Parathyroid adenoma (tissue), 2 donors: Measurements from ENCODE around the gene WDR70.
A peak's percentile ranks its signal among the peaks of the same experiment; 100 is the strongest.
"Not testable (repeated sequence)": the region's sequence is repeated elsewhere in the genome, so short reads cannot be mapped to it uniquely, and the experiment has no call there.

ENCODE experiments used
- H2AFZ ChIP-seq: fragments of 300-600 bp; sonication (generic); one replicate; pipeline ENCODE4 v1.7.0; 2017; ENCODE audit warnings: antibody characterized with exemption, mild to moderate bottlenecking
- H3K27ac ChIP-seq: fragments of 300-600 bp; sonication (generic); one replicate; pipeline ENCODE4 v1.7.0; 2017
- H3K27me3 ChIP-seq: fragments of 300-600 bp; sonication (generic); one replicate; pipeline ENCODE4 v1.7.0; 2017; ENCODE audit warnings: low read length; ENCODE audit not compliant: control insufficient read depth, insufficient read depth
- H3K36me3 ChIP-seq: fragments of 300-600 bp; sonication (generic); one replicate; pipeline ENCODE4 v1.7.0; 2017; ENCODE audit warnings: low read length; ENCODE audit not compliant: control insufficient read depth, insufficient read depth
- H3K4me1 ChIP-seq: fragments of 300-600 bp; sonication (generic); one replicate; pipeline ENCODE4 v1.7.0; 2017; ENCODE audit warnings: control low read depth
- H3K4me2 ChIP-seq: fragments of 300-600 bp; sonication (generic); one replicate; pipeline ENCODE4 v1.7.0; 2017; ENCODE audit warnings: low read length
- H3K4me3 ChIP-seq: fragments of 300-600 bp; sonication (generic); one replicate; pipeline ENCODE4 v1.7.0; 2017; ENCODE audit warnings: low read depth, low read length
- H3K79me2 ChIP-seq: fragments of 300-600 bp; sonication (generic); one replicate; pipeline ENCODE4 v1.7.0; 2017; ENCODE audit warnings: control low read depth
- H3K9ac ChIP-seq: fragments of 300-600 bp; sonication (generic); one replicate; pipeline ENCODE4 v1.7.0; 2017; ENCODE audit warnings: mild to moderate bottlenecking
- H3K9me3 ChIP-seq: fragments of 300-600 bp; sonication (generic); one replicate; pipeline ENCODE4 v1.7.0; 2017; ENCODE audit warnings: low read length; ENCODE audit not compliant: control insufficient read depth
- TF ChIP-seq, protein P1 (sequence below): fragments of 300-600 bp; sonication (generic); IDR thresholded peaks from one replicate; pipeline ENCODE4 v1.7.0; 2017; ENCODE audit warnings: antibody characterized with exemption, mild to moderate bottlenecking
- donor health status: primary hyperparathyroidism.

Gene WDR70

DNA sequence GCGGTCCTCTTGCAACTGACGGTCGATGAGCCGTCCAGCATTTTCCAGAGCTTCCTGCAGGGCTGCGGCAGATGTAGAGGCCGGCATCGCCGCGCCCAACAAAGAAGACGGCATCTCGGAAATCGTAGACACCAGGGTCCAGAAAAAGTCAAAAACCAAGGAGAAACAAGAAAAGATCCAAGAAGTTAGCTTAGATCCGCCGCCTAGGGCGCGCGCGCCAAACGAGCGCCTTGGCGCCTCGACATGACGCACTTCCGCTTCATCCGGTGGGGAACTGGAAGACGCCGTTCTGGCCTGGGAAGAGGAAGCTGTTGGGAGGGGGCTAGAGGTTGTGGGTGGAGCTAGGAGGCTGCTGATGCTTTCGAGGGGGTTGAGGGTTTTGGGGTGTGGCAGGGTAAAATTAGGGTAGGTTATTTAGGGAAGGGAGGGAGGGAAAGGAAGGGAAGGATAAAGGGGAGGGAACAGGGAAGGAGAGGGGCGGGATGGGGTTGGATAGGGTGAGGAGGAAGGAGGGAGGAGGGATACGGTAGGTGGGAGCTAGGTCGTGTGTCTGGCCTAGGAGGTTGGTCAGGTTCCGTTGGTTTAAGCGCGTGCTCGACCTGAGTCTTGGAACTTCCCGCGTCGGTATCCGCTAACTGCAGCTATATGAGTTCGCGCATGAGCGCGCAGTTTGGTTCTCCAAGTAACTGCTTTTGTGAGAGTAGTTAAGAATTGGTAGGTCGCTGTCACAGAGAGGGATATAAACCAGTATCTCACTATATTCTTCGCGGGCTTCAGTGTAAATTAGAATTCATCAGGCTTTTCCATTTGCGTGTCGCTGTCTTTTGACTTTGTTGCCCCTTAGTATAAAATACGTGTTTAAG is 8.0 kb upstream of the WDR70 start, which contains the start of gene NUP155:
Gene NUP155 (minus strand): TSS at position 243 of the 863 bp plus-strand sequence. CDS start 129 bp downstream, at position 114.
- H3K4me3 ChIP-seq, result peak within 1 kb of the TSS; percentile 72
- H3K4me1 ChIP-seq, result peaks cover 5% of the 10 kb centered on the region
- TF ChIP-seq, protein P1, sequence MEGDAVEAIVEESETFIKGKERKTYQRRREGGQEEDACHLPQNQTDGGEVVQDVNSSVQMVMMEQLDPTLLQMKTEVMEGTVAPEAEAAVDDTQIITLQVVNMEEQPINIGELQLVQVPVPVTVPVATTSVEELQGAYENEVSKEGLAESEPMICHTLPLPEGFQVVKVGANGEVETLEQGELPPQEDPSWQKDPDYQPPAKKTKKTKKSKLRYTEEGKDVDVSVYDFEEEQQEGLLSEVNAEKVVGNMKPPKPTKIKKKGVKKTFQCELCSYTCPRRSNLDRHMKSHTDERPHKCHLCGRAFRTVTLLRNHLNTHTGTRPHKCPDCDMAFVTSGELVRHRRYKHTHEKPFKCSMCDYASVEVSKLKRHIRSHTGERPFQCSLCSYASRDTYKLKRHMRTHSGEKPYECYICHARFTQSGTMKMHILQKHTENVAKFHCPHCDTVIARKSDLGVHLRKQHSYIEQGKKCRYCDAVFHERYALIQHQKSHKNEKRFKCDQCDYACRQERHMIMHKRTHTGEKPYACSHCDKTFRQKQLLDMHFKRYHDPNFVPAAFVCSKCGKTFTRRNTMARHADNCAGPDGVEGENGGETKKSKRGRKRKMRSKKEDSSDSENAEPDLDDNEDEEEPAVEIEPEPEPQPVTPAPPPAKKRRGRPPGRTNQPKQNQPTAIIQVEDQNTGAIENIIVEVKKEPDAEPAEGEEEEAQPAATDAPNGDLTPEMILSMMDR, result no peak

DNA sequence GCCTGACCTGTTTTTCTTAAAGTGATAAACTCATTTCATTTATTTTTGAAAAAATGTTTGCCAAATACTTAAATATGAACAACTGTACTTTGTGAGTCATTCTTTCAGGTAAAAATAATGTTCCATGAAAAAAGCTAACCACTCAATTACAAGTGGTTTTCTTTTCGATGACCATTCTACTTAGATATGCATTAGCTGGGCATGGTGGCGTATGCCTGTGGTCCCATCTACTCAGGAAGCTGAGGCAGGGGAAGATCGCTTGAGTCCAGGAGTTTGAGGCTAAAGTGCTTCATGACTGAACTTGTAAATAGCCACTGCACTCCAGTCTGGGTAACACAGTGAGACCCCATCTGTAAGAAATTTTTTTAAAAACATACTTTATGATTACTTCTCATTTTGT is 4.0 kb upstream of the WDR70 start:
- no peak overlapping the region for H3K9ac ChIP-seq
- H3K79me2 ChIP-seq, result peaks cover 10% of the 10 kb centered on the region
- H3K4me2 ChIP-seq, result no peak overlapping the region
- H3K9me3 ChIP-seq, result no peaks in the 10 kb centered on the region
- H3K4me3 ChIP-seq, result no peak overlapping the region
- no peak overlapping the region for H2AFZ ChIP-seq
- TF ChIP-seq, protein P1, result no peak
- H3K36me3 ChIP-seq, result no peaks in the 10 kb centered on the region
- H3K27ac ChIP-seq, result no peak overlapping the region
- H3K27me3 ChIP-seq, result no peaks in the 10 kb centered on the region
- no peaks in the 10 kb centered on the region for H3K4me1 ChIP-seq

More for the DNA sequence above, 8.0 kb upstream of the WDR70 start, which contains the start of gene NUP155:
- Histone ChIP-seq H3K27me3 (no peaks in the 10 kb centered on the region), H3K4me2 (peak within 1 kb of the TSS; percentile 89), H2AFZ (peak within 1 kb of the TSS; percentile 85), H3K27ac (peak within 1 kb of the TSS; percentile 66), H3K9me3 (no peaks in the 10 kb centered on the region), H3K79me2 (peaks cover 35% of the 10 kb centered on the region), H3K9ac (no peak within 1 kb of the TSS), H3K36me3 (no peaks in the 10 kb centered on the region)

DNA sequence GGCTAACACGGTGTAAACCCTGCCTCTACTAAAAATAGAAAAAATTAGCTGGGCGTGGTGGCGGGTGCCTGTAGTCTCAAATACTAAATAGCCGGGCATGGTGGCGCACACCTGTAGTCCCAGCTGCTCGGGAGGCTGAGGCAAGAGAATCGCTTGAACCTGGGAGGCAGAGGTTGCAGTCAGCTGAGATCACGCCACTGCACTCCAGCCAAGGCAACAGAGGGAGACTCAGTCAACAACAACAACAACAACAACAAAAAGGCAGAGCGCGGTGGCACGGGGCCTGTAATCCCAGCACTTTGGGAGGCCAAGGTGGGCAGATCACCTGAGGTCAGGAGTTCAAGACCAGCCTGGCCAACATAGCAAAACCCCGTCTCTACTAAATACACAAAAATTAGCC is 1.1 kb upstream of the WDR70 start:
- not testable (repeated sequence) for H3K27ac ChIP-seq, H3K4me3 ChIP-seq, H3K9ac ChIP-seq, H3K4me1 ChIP-seq, H2AFZ ChIP-seq, H3K79me2 ChIP-seq, H3K36me3 ChIP-seq, H3K4me2 ChIP-seq, H3K9me3 ChIP-seq, H3K27me3 ChIP-seq

DNA sequence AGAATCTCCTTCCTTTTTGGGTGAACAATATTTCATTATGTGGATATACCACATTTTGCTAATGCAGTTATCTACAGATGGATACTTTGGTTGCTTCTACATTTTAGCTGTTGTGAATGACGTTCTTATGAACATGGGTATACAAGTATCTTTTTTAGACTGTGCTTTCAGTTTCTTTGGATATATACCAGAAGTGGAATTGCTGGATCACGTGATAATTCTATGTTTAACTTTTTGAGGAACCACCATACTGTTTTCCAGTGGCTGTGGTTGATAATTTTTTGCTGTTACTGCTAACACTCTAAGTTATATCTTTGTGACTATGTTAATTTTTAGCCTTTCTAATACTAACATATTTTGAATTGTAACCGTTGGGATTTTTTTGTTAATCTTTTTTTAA is 12.5 kb downstream of the WDR70 start:
- H3K9ac ChIP-seq, result no peak overlapping the region
- H3K4me1 ChIP-seq, result no peaks in the 10 kb centered on the region
- H3K4me3 ChIP-seq, result no peak overlapping the region
- no peak overlapping the region for H3K27ac ChIP-seq
- no peak overlapping the region for H2AFZ ChIP-seq
- no peaks in the 10 kb centered on the region for H3K9me3 ChIP-seq
- TF ChIP-seq, protein P1, result no peak
- H3K4me2 ChIP-seq, result no peak overlapping the region
- peaks cover 7% of the 10 kb centered on the region for H3K79me2 ChIP-seq
- no peaks in the 10 kb centered on the region for H3K36me3 ChIP-seq
- no peaks in the 10 kb centered on the region for H3K27me3 ChIP-seq

GRCh38 chr5:37396352-37396751 is 17.2 kb downstream of the WDR70 start:
- H3K79me2 ChIP-seq, result peaks cover 7% of the 10 kb centered on the region
- TF ChIP-seq, protein P1, result no peak
- no peaks in the 10 kb centered on the region for H3K9me3 ChIP-seq
- H3K4me1 ChIP-seq, result no peaks in the 10 kb centered on the region
- H3K4me3 ChIP-seq, result no peak overlapping the region
- no peaks in the 10 kb centered on the region for H3K36me3 ChIP-seq
- no peaks in the 10 kb centered on the region for H3K27me3 ChIP-seq
- H3K27ac ChIP-seq, result no peak overlapping the region
- H3K4me2 ChIP-seq, result no peak overlapping the region
- no peak overlapping the region for H2AFZ ChIP-seq
- no peak overlapping the region for H3K9ac ChIP-seq
